ENCODE measurements around the gene MTM1. TPM values are rescaled to one million over a fixed set of nuclear protein-coding genes. Genes with fewer than 3 reads are reported as not detected.

The MTM1 gene
- total RNA-seq, 1 experiment from 2014 or later = 6.4 TPM

DNA sequence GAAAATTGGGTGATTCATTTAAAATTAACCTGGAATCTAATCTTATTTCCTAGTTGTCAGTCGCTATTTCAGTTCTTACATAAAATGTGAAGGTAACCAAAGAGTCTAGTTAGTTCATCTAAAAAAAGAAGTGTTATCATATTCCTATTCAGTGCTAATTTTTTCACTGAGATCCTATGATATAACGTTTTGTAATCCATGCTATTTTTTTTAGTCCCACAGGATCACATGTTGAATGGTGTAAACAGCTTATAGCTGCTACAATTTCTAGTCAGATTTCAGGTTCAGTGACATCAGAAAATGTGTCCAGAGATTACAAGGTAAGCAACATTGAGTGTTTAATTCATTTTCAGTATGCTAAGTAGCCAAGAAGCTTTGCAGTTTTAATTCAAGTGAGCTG lies 130.6 kb downstream of the MTM1 start:
- Histone ChIP-seq H3K18ac (ENCODE audit: insufficient read length, low read depth, low read length) (no peak overlapping the region), H2AK5ac (ENCODE audit: insufficient read length, low read length) (no peak overlapping the region), H3K56ac (ENCODE audit: insufficient read length, low read depth, low read length) (no peak overlapping the region), H2BK120ac (ENCODE audit: low read depth, low read length, poor library complexity, severe bottlenecking) (no peak overlapping the region), H3K4me1 (ENCODE audit: insufficient read depth, low read length) (no peaks in the 10 kb centered on the region; the same call in 1 of the 2 replicates), H4K5ac (ENCODE audit: insufficient read length, low read depth, low read length) (no peak overlapping the region), H3T11ph (ENCODE audit: low read length) (no peak overlapping the region), H3K23ac (ENCODE audit: insufficient read length, low read depth, low read length) (no peak overlapping the region), H3K27me3 (ENCODE audit: insufficient read depth, low read length) (no peaks in the 10 kb centered on the region), H3K27ac (ENCODE audit: insufficient read length, low read depth, low read length) (no peak overlapping the region), H3K14ac (ENCODE audit: insufficient read depth, low read length) (no peak overlapping the region), H2BK12ac (ENCODE audit: insufficient read length, low read depth, low read length) (no peak overlapping the region), H4K91ac (ENCODE audit: insufficient read length, low read depth, low read length) (no peak overlapping the region), H3K23me2 (ENCODE audit: insufficient read length, low read depth, low read length, poor library complexity, severe bottlenecking) (peaks cover 4% of the 10 kb centered on the region), H2BK20ac (ENCODE audit: low read depth, low read length, poor library complexity, severe bottlenecking) (no peak overlapping the region), H3K79me2 (ENCODE audit: insufficient read depth, low read length) (no peaks in the 10 kb centered on the region; the same call in 1 of the 2 replicates), H4K20me1 (ENCODE audit: control insufficient read depth, insufficient read depth, insufficient read length) (no peaks in the 10 kb centered on the region), H2AFZ (ENCODE audit: low read length) (no peak overlapping the region), H3K4ac (ENCODE audit: low read depth, low read length) (no peak overlapping the region), H3K9me3 (ENCODE audit: control insufficient read depth, low read depth, low read length) (no peaks in the 10 kb centered on the region), H3K9ac (ENCODE audit: extremely low read depth, insufficient read length, low read length) (no peak overlapping the region), H3K79me1 (ENCODE audit: insufficient read depth, low read depth, low read length, poor library complexity, severe bottlenecking) (no peaks in the 10 kb centered on the region), H4K8ac (replicated peaks; ENCODE audit: insufficient read length, low read depth, low read length) (no peak overlapping the region), H2BK5ac (ENCODE audit: insufficient read length, low read length) (no peak overlapping the region), H2BK15ac (ENCODE audit: low read depth, low read length) (no peak overlapping the region), H3K4me2 (ENCODE audit: insufficient read depth, insufficient read length, low read length) (no peak overlapping the region)
- no peak for DNase-seq
- no CpG with 5 or more reads among the region's 2 CpGs for WGBS (ENCODE audit: extremely low coverage, insufficient read length, low lambda C conversion rate)
- Mint-ChIP-seq H3K27me3 (ENCODE audit: low read depth) (no peaks in the 10 kb centered on the region), H3K4me3 (no peak overlapping the region), H3K36me3 (ENCODE audit: insufficient read depth in 1 of 3, low read depth in 3 of 3) (peaks cover 0 to 24% (median 8%) of the 10 kb centered on the region in 3 experiments; a peak in 6 of 7 replicates), H3K9me3 (peaks cover 45 to 52% of the 10 kb centered on the region in 2 experiments), H3K27ac (no peak overlapping the region), H3K4me1 (peaks cover 8 to 9% of the 10 kb centered on the region in 2 experiments)
- TF ChIP-seq, protein P1, sequence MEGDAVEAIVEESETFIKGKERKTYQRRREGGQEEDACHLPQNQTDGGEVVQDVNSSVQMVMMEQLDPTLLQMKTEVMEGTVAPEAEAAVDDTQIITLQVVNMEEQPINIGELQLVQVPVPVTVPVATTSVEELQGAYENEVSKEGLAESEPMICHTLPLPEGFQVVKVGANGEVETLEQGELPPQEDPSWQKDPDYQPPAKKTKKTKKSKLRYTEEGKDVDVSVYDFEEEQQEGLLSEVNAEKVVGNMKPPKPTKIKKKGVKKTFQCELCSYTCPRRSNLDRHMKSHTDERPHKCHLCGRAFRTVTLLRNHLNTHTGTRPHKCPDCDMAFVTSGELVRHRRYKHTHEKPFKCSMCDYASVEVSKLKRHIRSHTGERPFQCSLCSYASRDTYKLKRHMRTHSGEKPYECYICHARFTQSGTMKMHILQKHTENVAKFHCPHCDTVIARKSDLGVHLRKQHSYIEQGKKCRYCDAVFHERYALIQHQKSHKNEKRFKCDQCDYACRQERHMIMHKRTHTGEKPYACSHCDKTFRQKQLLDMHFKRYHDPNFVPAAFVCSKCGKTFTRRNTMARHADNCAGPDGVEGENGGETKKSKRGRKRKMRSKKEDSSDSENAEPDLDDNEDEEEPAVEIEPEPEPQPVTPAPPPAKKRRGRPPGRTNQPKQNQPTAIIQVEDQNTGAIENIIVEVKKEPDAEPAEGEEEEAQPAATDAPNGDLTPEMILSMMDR (conservative IDR thresholded peaks at IDR 0.05) = no peak

Measured in H9 (cell line).